K562 (cell line): ENCODE results near the gene SVOP. TPM values are rescaled to one million over a fixed set of nuclear protein-coding genes. Genes with fewer than 3 reads are reported as not detected.

Experiments
- ATAC-seq: fragments of 200-7000 bp; cut with Tn5 transposase; 3 replicates; pipeline ENCODE4 v1.9.1; 2020; ENCODE audit warnings: moderate library complexity
- BruUV-seq: library from RNA; stranded (reverse); fragments of 400-500 nt; replicated peaks from 2 replicates; lab custom pipeline; 2021; lab: Mats Ljungman, UMichigan
- CTCF ChIA-PET: fragments of 300-600 bp; formaldehyde crosslinking; extraction: SDS; loops from one replicate; lab custom pipeline; 2021; ENCODE audit warnings: low intra/inter-chr PET ratio; lab: Yijun Ruan, JAX
- POLR2A ChIA-PET: fragments of 300-600, 350-650 bp; sonication (Branson Sonifier 250); formaldehyde crosslinking; extraction: SDS; loops from one replicate; lab custom pipeline; 2021; ENCODE audit warnings: antibody characterized with exemption, inconsistent platforms; lab: Yijun Ruan, JAX
- DNase-seq, 4 experiments: peaks; one replicate each; pipeline versions ENCODE4 v3.0.0 to v3.0.0-alpha.2; 2011 to 2018; ENCODE audit warnings: low spot score in 3 of 4, mixed read lengths in 3 of 4; ENCODE audit errors: extremely low read depth in 1 of 4
- FAIRE-seq: peaks from 2 replicates; lab custom pipeline; 2011; peaks lifted over from hg19 to GRCh38; lab: Jason Lieb, UNC
- H2AFZ ChIP-seq: 2 replicates; pipeline ENCODE4 v1.6.0; 2011; ENCODE audit warnings: low read depth, low read length, control low read depth, inconsistent platforms
- H3K27ac ChIP-seq: fragments of 200-600 bp; 3 replicates; pipeline ENCODE4 v1.8.0; 2011; ENCODE audit warnings: low read depth, mild to moderate bottlenecking, control low read depth, inconsistent platforms, low read length, moderate library complexity, mixed read lengths; ENCODE audit errors: extremely low read depth
- H3K27me3 ChIP-seq, 2 experiments: fragments of 300-600 bp in 1 of 2; 2 replicates in 1 of 2; 3 replicates in 1 of 2; pipeline versions ENCODE4 v1.6.0 to v1.8.0; 2011; ENCODE audit warnings: inconsistent platforms in 2 of 2, low read length in 2 of 2, mild to moderate bottlenecking in 1 of 2, mixed read lengths in 1 of 2, moderate library complexity in 1 of 2; ENCODE audit not compliant: control insufficient read depth in 2 of 2, insufficient read depth in 2 of 2
- H3K36me3 ChIP-seq: fragments of 300-600 bp; 3 replicates; pipeline ENCODE4 v1.8.0; 2011; ENCODE audit warnings: mild to moderate bottlenecking, low read length, inconsistent platforms; ENCODE audit not compliant: control insufficient read depth, insufficient read depth
- H3K4me1 ChIP-seq, 2 experiments: fragments of 200-600 bp in 1 of 2; replicated peaks in 1 of 2; 2 replicates in 1 of 2; 3 replicates in 1 of 2; pipeline versions ENCODE4 v1.5.1 to v1.8.0; 2011; ENCODE audit warnings: inconsistent platforms in 2 of 2, low read length in 2 of 2, mild to moderate bottlenecking in 1 of 2, mixed read lengths in 1 of 2, moderate library complexity in 1 of 2; ENCODE audit not compliant: control insufficient read depth in 2 of 2, insufficient read depth in 2 of 2
- H3K4me2 ChIP-seq: 2 replicates; pipeline ENCODE4 v1.6.1; 2011; ENCODE audit warnings: low read length, control low read depth, inconsistent platforms, mixed read lengths; ENCODE audit not compliant: insufficient read depth
- H3K4me3 ChIP-seq: fragments of 200-600 bp; sonication (generic), shearing (Covaris generic); 2 replicates; pipeline ENCODE4 v1.5.1; 2016; ENCODE audit warnings: control low read depth, inconsistent platforms
- H3K79me2 ChIP-seq: fragments of 200-600 bp; 3 replicates; pipeline ENCODE4 v1.8.0; 2011; ENCODE audit warnings: low read length, inconsistent platforms; ENCODE audit not compliant: control insufficient read depth, insufficient read depth
- H3K9ac ChIP-seq, 2 experiments: 2 replicates each; pipeline versions ENCODE4 v1.6.0 to v1.6.1; 2011; ENCODE audit warnings: low read depth in 2 of 2, low read length in 2 of 2, control low read depth in 1 of 2, inconsistent platforms in 1 of 2, mild to moderate bottlenecking in 1 of 2, mixed read lengths in 1 of 2; ENCODE audit not compliant: insufficient read depth in 1 of 2
- H3K9me1 ChIP-seq: one replicate; pipeline ENCODE4 v1.6.0; 2011; ENCODE audit warnings: inconsistent platforms, mild to moderate bottlenecking, low read length, moderate library complexity; ENCODE audit not compliant: control insufficient read depth, insufficient read depth
- H3K9me3 ChIP-seq: replicated peaks from 2 replicates; pipeline ENCODE4 v1.5.1; 2011; ENCODE audit warnings: low read depth, low read length, inconsistent platforms; ENCODE audit not compliant: control insufficient read depth, insufficient read depth
- H4K20me1 ChIP-seq: replicated peaks from 2 replicates; pipeline ENCODE4 v1.6.1; 2011; ENCODE audit warnings: low read length, inconsistent platforms, mixed read lengths; ENCODE audit not compliant: control insufficient read depth, insufficient read depth
- NFE2 ChIP-seq: IDR thresholded peaks from 2 replicates; pipeline ENCODE4 v1.6.1; 2014; ENCODE audit warnings: antibody characterized with exemption, low read depth
- PHTF2 ChIP-seq: fragments of 250-450 bp; sonication (Bioruptor Pico); IDR thresholded peaks from 2 replicates; pipeline ENCODE4 v1.5.0; 2021; ENCODE audit warnings: mild to moderate bottlenecking
- TCF7L2 ChIP-seq: fragments of 150-350 bp; IDR thresholded peaks from 2 replicates; pipeline ENCODE4 v1.6.1; 2016; ENCODE audit warnings: low read depth, mild to moderate bottlenecking, low read length, moderate library complexity
- XRCC5 ChIP-seq: fragments of 200-400 bp; formaldehyde crosslinking; IDR thresholded peaks from 2 replicates; pipeline ENCODE4 v1.6.1; 2017; ENCODE audit warnings: low read depth, mild to moderate bottlenecking, low read length
- ZNF75A ChIP-seq: fragments of 450-650 bp; formaldehyde crosslinking; IDR thresholded peaks from 2 replicates; pipeline ENCODE4 v1.4.0; 2020; ENCODE audit warnings: mild to moderate bottlenecking
- ZNF830 ChIP-seq: fragments of 250-450 bp; sonication (Bioruptor Pico); IDR thresholded peaks from 2 replicates; pipeline ENCODE4 v1.5.0; 2021; ENCODE audit warnings: mild to moderate bottlenecking
- WGBS: fragments of 100-300 bp; shearing (Covaris generic); methylation state at CpG from one replicate; pipeline ENCODE4 v1.1.6; 2016; ENCODE audit warnings: low coverage, mixed read lengths; ENCODE audit not compliant: insufficient coverage; ENCODE audit errors: missing lambda C conversion rate; 5-methylcytosine and 5-hydroxymethylcytosine counted together
- in situ Hi-C: fragments of 300-500 bp; cut with MboI; formaldehyde crosslinking; loops from 4 replicates; pipeline ENCODE4 v1.15.0; 2018; ENCODE audit warnings: inconsistent platforms, mixed read lengths
- intact Hi-C: fragments of 100-400 bp; cut with micrococcal nuclease; formaldehyde crosslinking; loops from 2 replicates; pipeline ENCODE4 v1.14.2; 2022
- polyA plus RNA-seq, 8 experiments: library from polyadenylated mRNA; depleted of rRNA in 4 of 8; stranded (reverse) in 5 of 8; unstranded in 3 of 8; fragments of >200 nt; fragmentation: Nextera tagmentation in 2 of 8; fragmentation: Illumina TruSeq in 1 of 8; extraction: Ambion mirVana in 2 of 8; extraction: Trizol in 1 of 8; gene quantifications; 2 replicates each; pipeline versions ENCODE4 v1.2.1 to v1.2.3, GENCODE V29; 2011 to 2014; ENCODE audit warnings: inconsistent platforms in 1 of 8, missing spikeins in 1 of 8
- total RNA-seq, 7 experiments: library from RNA; depleted of rRNA in 6 of 7; stranded (reverse); fragments of >200 nt in 6 of 7; fragmentation: Illumina TruSeq in 2 of 7; extraction: Trizol in 2 of 7; gene quantifications; 2 replicates each; pipeline versions ENCODE4 v1.2.1 to v1.2.3, GENCODE V29; 2011 to 2021; ENCODE audit warnings: low replicate concordance in 1 of 7

SVOP gene
- total and polyA plus RNA-seq, 9 of the 15 experiments (the other 6 are each of a cell fraction or from before 2014, with no cell fraction given): 0.01 to 0.09 (median 0.06) TPM; not detected in 1

GRCh38 chr12:108910336-108910735 is 110.5 kb downstream of the SVOP start:
- no TSS peak for BruUV-seq
- WGBS: 10% methylated on average over 5 of the region's 5 CpGs
- FAIRE-seq: no peak
- Histone ChIP-seq H3K9me3 (no peaks in the 10 kb centered on the region), H3K79me2 (no peaks in the 10 kb centered on the region), H3K4me1 (no peaks in the 10 kb centered on the region), H3K4me3 (no peak overlapping the region), H3K36me3 (no peaks in the 10 kb centered on the region), H3K9me1 (no peaks in the 10 kb centered on the region), H3K27me3 (peaks cover 17 to 33% of the 10 kb centered on the region in 2 experiments; a peak in 4 of 5 replicates), H4K20me1 (no peaks in the 10 kb centered on the region), H3K27ac (no peak overlapping the region), H3K4me2 (no peak overlapping the region), H2AFZ (no peak overlapping the region), H3K9ac (peak overlapping the region in 1 of 2 experiments; percentile 22; a peak in 1 of 4 replicates)
- no peak for TF ChIP-seq TCF7L2
- TF ChIP-seq ZNF830 (CRISPR knock-in tag): no peak
- no peak for DNase-seq
- ATAC-seq: no peak
- intact Hi-C loops (no loop called here), in situ Hi-C loops (no loop called here)
- CTCF ChIA-PET: no interaction called here
- POLR2A ChIA-PET: interaction anchor here (0.6 kb wide), 2 partner anchors 10 to 593 kb away, joined by 3 to 4 read pairs; no protein-coding TSS in a partner anchor

DNA sequence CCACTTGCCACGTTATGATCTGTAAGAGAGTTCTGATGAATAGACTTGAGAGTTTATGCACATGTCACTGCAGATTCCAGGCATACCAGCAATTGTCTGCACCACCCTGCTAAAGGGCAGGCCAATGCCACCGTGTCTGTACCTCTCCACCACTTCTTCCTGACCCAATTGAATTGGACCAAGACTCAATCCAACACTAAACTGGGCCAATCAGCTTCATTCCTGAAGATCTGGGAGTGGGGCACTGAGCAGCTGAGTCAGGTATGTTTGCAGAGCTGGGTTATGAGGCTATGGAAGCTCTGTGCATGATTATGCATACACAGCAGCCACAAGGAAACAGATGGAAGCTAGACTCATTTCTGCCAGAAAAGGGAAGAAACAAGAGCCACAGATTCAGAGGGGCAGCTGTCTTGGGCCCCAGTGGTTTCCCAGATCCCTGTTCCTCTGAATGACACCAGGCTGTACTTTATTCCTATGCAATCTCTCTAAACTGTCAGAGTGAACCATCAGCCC is 113.0 kb downstream of the SVOP start:
- Histone ChIP-seq H3K79me2 (no peaks in the 10 kb centered on the region), H4K20me1 (no peaks in the 10 kb centered on the region), H3K4me3 (no peak overlapping the region), H3K4me2 (no peak overlapping the region), H3K27ac (no peak overlapping the region), H3K9me1 (no peaks in the 10 kb centered on the region), H3K4me1 (no peaks in the 10 kb centered on the region), H3K27me3 (peaks cover 17 to 34% of the 10 kb centered on the region in 2 experiments; a peak in 4 of 5 replicates), H3K9ac (no peak overlapping the region), H2AFZ (no peak overlapping the region), H3K9me3 (no peaks in the 10 kb centered on the region), H3K36me3 (no peaks in the 10 kb centered on the region)
- TF ChIP-seq XRCC5 (no peak), NFE2 (no peak), PHTF2 (no peak), ZNF75A (CRISPR knock-in tag) (no peak)
- ATAC-seq: no peak
- intact Hi-C loops (no loop called here), in situ Hi-C loops (no loop called here)
- ChIA-PET CTCF (no interaction called here), POLR2A (interaction anchor here (0.6 kb wide), 1 partner anchor 102 kb away, joined by 3 read pairs; no protein-coding TSS in a partner anchor)
- DNase-seq: no peak
- 0% methylated on average over 2 of the region's 2 CpGs for WGBS
- no peak for FAIRE-seq
- no TSS peak for BruUV-seq
